ENCODE results near the gene OR51F1.
"Not testable (repeated sequence)": the region's sequence is repeated elsewhere in the genome, so short reads cannot be mapped to it uniquely, and the experiment has no call there.

The OR51F1 gene

GRCh38 chr11:4769838-4770237 lies at the start of gene OR51F1:
TSS of gene OR51F1 (minus strand) at chr11:4769938. CDS start at chr11:4769938, 0 bp downstream.
- no peak for DNase-seq (ENCODE audit: low read depth in 3 of 3)

- no peak for DNase-seq (ENCODE audit: low read depth in 3 of 3)
Measured at GRCh38 chr11:4809246-4809645, 39.5 kb upstream of the OR51F1 start.

GRCh38 chr11:4808476-4808875 lies 38.7 kb upstream of the OR51F1 start:
- no peak for DNase-seq (ENCODE audit: low read depth in 3 of 3)

GRCh38 chr11:4804280-4804679 lies 34.5 kb upstream of the OR51F1 start, which contains the start of gene OR52R1:
TSS of gene OR52R1 (minus strand) at chr11:4804380. CDS start at chr11:4804380, 0 bp downstream.
- no peak for DNase-seq (ENCODE audit: low read depth in 3 of 3)

GRCh38 chr11:4801316-4801715 lies 31.6 kb upstream of the OR51F1 start:
- not testable (repeated sequence) for DNase-seq (ENCODE audit: low read depth in 3 of 3)

GRCh38 chr11:4798427-4799183 lies 28.9 kb upstream of the OR51F1 start:
- DNase-seq (ENCODE audit: low read depth in 3 of 3): no peak

GRCh38 chr11:4797206-4797605 lies 27.5 kb upstream of the OR51F1 start:
- DNase-seq (ENCODE audit: low read depth in 3 of 3): no peak

- DNase-seq (ENCODE audit: low read depth in 3 of 3): no peak
Measured at GRCh38 chr11:4782454-4782853, 12.7 kb upstream of the OR51F1 start.

GRCh38 chr11:4768094-4768493 lies 1.6 kb downstream of the OR51F1 start:
- DNase-seq (ENCODE audit: low read depth in 3 of 3): no peak

- DNase-seq (ENCODE audit: low read depth in 3 of 3): no peak
Measured at GRCh38 chr11:4766420-4767043, 3.2 kb downstream of the OR51F1 start.

GRCh38 chr11:4763096-4763495 lies 6.6 kb downstream of the OR51F1 start:
- no peak for DNase-seq (ENCODE audit: low read depth in 3 of 3)

- no peak for DNase-seq (ENCODE audit: low read depth in 3 of 3)
Measured at GRCh38 chr11:4751201-4751600, 18.5 kb downstream of the OR51F1 start.

GRCh38 chr11:4748438-4748837 lies 21.3 kb downstream of the OR51F1 start:
- no peak for DNase-seq (ENCODE audit: low read depth in 3 of 3)

GRCh38 chr11:4740735-4741134 lies 29.0 kb downstream of the OR51F1 start:
- DNase-seq (ENCODE audit: low read depth in 3 of 3): no peak

- no peak for DNase-seq (ENCODE audit: low read depth in 3 of 3)
Measured at GRCh38 chr11:4727171-4727570, 42.6 kb downstream of the OR51F1 start.

- not testable (repeated sequence) for DNase-seq (ENCODE audit: low read depth in 3 of 3)
Measured at GRCh38 chr11:4722616-4723534, 46.9 kb downstream of the OR51F1 start.
